DOHH2 (cell line): Measurements from ENCODE around the gene PPP1R3G.
"Not testable (repeated sequence)": the region's sequence is repeated elsewhere in the genome, so short reads cannot be mapped to it uniquely, and the experiment has no call there.

Experiments
- H3F3A ChIP-seq: fragments of 200-600 bp; sonication (generic), shearing (Covaris generic); 2 replicates; pipeline ENCODE4 v1.6.0; 2016; ENCODE audit warnings: antibody characterized with exemption, mild to moderate bottlenecking; ENCODE audit not compliant: control insufficient read depth, insufficient read depth
- H3K27ac ChIP-seq: fragments of 200-600 bp; sonication (generic); 2 replicates; pipeline ENCODE4 v1.5.1; 2014; ENCODE audit warnings: low read depth, mild to moderate bottlenecking, low read length, moderate library complexity
- H3K27me3 ChIP-seq: fragments of 200-600 bp; sonication (generic); 2 replicates; pipeline ENCODE4 v1.6.1; 2014; ENCODE audit warnings: mild to moderate bottlenecking, low read length, mixed read lengths; ENCODE audit not compliant: control insufficient read depth
- H3K36me3 ChIP-seq: fragments of 200-600 bp; sonication (generic); 2 replicates; pipeline ENCODE4 v1.6.1; 2014; ENCODE audit warnings: mild to moderate bottlenecking, low read length, moderate library complexity, mixed read lengths; ENCODE audit not compliant: control insufficient read depth
- H3K4me1 ChIP-seq: fragments of 200-600 bp; sonication (generic); 2 replicates; pipeline ENCODE4 v1.6.1; 2014; ENCODE audit warnings: mild to moderate bottlenecking, low read length, mixed read lengths; ENCODE audit not compliant: control insufficient read depth
- H3K4me2 ChIP-seq: fragments of 200-600 bp; sonication (generic); 2 replicates; pipeline ENCODE4 v1.6.0; 2014; ENCODE audit warnings: mild to moderate bottlenecking, low read length, moderate library complexity
- H3K4me3 ChIP-seq: fragments of 200-600 bp; sonication (generic); 2 replicates; pipeline ENCODE4 v1.5.1; 2014; ENCODE audit warnings: mild to moderate bottlenecking, low read length, mixed read lengths
- H3K79me2 ChIP-seq: fragments of 200-600 bp; sonication (generic); 2 replicates; pipeline ENCODE4 v1.6.1; 2014; ENCODE audit warnings: mild to moderate bottlenecking, low read length, mixed read lengths; ENCODE audit not compliant: control insufficient read depth
- H3K9me2 ChIP-seq: fragments of 200-600 bp; sonication (generic); replicated peaks from 2 replicates; pipeline ENCODE4 v1.6.1; 2014; ENCODE audit warnings: mild to moderate bottlenecking, low read length, mixed read lengths; ENCODE audit not compliant: control insufficient read depth
- H3K9me3 ChIP-seq: fragments of 200-600 bp; sonication (generic); 2 replicates; pipeline ENCODE4 v1.6.1; 2014; ENCODE audit warnings: antibody characterized with exemption, low read length, mixed read lengths; ENCODE audit not compliant: control insufficient read depth, insufficient read depth
- H4K20me1 ChIP-seq: fragments of 200-600 bp; sonication (generic); 2 replicates; pipeline ENCODE4 v1.6.0; 2014; ENCODE audit warnings: low read depth, mild to moderate bottlenecking, antibody characterized with exemption, low read length, moderate library complexity; ENCODE audit not compliant: control insufficient read depth, insufficient read depth
- EZH2phosphoT487 ChIP-seq: fragments of 200-600 bp; sonication (generic); IDR thresholded peaks from 2 replicates; pipeline ENCODE4 v1.6.1; 2017; ENCODE audit warnings: borderline replicate concordance, mild to moderate bottlenecking, antibody characterized with exemption, low read length, moderate library complexity, mixed read lengths
- TF ChIP-seq, protein P1 (sequence below): fragments of 200-600 bp; sonication (generic); IDR thresholded peaks from one replicate; pipeline ENCODE4 v1.5.1; 2014; ENCODE audit warnings: antibody characterized with exemption, mild to moderate bottlenecking, low read depth, low read length; ENCODE audit not compliant: poor library complexity, severe bottlenecking

PPP1R3G gene

DNA sequence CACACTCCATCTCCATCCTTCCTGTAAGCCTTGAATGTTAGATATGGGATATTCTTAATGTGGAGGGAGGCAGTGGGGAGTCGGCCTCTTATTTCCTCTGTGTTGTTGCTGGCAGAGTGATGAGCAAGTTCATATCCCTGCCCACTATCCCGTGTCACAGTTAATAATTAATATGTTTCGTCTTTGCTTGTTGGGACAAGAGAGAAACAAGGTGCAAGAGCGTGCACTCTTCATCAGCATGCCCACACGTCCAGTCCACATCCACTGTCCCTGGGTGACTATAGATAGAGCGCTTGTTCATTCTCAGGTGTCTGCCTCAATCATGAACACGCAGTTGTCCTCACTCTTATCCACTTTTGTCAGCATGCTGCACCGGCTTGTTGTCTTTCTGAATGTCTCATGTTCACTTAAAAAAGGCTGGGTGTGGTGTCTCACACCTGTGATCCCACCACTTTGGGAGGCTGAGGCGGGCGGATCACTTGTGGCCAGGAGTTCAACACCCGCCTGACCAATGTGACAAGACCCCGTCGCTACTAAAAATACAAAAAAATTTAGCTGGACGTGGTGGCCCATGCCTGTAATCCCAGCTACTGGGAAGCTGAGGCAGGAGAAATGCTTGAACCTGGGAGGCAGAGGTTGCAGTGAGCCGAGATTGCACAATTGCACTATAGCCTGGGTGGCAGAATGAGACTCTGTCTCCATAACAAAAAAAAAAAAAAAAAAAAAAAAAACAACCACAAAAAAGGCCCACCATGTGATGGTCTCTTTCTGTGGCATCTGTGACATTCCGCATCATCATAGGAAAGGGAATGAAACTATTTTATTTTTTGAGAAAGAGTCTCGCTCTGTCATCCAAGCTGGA, 34.2 kb downstream of the PPP1R3G start:
- Histone ChIP-seq H3K27me3 (no peaks in the 10 kb centered on the region), H3K4me3 (no peak overlapping the region), H3K4me2 (no peak overlapping the region), H3K9me3 (no peaks in the 10 kb centered on the region; the same call in 1 of the 2 replicates), H3K4me1 (no peaks in the 10 kb centered on the region), H3F3A (no peaks in the 10 kb centered on the region), H3K36me3 (no peaks in the 10 kb centered on the region), H3K27ac (no peak overlapping the region), H3K9me2 (no peaks in the 10 kb centered on the region), H3K79me2 (no peaks in the 10 kb centered on the region), H4K20me1 (no peaks in the 10 kb centered on the region)
- TF ChIP-seq EZH2phosphoT487 = no peak
- TF ChIP-seq, protein P1, sequence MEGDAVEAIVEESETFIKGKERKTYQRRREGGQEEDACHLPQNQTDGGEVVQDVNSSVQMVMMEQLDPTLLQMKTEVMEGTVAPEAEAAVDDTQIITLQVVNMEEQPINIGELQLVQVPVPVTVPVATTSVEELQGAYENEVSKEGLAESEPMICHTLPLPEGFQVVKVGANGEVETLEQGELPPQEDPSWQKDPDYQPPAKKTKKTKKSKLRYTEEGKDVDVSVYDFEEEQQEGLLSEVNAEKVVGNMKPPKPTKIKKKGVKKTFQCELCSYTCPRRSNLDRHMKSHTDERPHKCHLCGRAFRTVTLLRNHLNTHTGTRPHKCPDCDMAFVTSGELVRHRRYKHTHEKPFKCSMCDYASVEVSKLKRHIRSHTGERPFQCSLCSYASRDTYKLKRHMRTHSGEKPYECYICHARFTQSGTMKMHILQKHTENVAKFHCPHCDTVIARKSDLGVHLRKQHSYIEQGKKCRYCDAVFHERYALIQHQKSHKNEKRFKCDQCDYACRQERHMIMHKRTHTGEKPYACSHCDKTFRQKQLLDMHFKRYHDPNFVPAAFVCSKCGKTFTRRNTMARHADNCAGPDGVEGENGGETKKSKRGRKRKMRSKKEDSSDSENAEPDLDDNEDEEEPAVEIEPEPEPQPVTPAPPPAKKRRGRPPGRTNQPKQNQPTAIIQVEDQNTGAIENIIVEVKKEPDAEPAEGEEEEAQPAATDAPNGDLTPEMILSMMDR = no peak

DNA sequence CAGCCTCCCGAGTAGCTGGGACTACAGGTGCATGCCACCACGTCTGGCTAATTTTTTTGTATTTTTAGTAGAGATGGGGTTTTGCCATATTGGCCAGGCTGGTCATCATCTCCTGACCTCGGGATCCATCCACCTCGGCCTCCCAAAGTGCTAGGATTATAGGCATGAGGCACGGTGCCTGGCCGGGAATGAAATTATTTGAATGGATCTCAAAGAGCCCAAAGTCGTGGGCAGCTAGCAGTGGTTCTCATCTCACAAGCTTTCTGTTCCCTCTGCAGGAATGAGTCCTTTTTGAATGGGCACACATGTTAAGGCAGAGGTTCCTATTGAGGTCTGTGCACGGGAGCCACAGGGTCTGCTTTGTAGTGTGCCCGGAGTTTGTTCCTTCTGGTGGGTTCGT, 34.9 kb downstream of the PPP1R3G start:
- no peak overlapping the region for H3K27ac ChIP-seq
- no peaks in the 10 kb centered on the region for H4K20me1 ChIP-seq
- H3K27me3 ChIP-seq = no peaks in the 10 kb centered on the region
- no peaks in the 10 kb centered on the region for H3K9me2 ChIP-seq
- H3K9me3 ChIP-seq = no peaks in the 10 kb centered on the region; the same call in 1 of the 2 replicates
- H3K4me3 ChIP-seq = no peak overlapping the region
- TF ChIP-seq EZH2phosphoT487 = no peak
- TF ChIP-seq, protein P1 = no peak
- no peaks in the 10 kb centered on the region for H3K36me3 ChIP-seq
- no peaks in the 10 kb centered on the region for H3F3A ChIP-seq
- H3K4me1 ChIP-seq = no peaks in the 10 kb centered on the region
- no peaks in the 10 kb centered on the region for H3K79me2 ChIP-seq
- H3K4me2 ChIP-seq = no peak overlapping the region

DNA sequence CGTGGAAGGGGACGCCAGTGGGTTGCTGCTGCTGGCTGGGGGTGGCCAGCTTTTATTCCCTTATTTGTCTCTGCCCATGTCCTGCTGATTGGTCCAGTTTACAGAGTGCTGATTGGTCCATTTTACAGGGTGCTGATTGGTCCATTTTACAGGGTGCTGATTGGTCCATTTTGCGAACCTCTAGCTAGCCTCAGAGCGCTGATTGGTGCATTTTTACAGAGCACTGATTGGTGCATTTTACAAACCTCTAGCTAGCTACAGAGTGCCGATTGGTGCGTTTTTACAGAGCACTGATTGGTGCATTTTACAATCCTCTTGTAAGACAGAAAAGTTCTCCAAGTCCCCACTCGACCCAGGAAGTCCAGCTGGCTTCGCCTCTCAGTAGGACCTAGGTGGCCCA, 35.4 kb downstream of the PPP1R3G start:
- not testable (repeated sequence) for H3K27me3 ChIP-seq, H3K9me2 ChIP-seq, H4K20me1 ChIP-seq, H3K79me2 ChIP-seq, H3K4me2 ChIP-seq, H3K9me3 ChIP-seq, H3K4me3 ChIP-seq, H3K4me1 ChIP-seq, H3F3A ChIP-seq, H3K27ac ChIP-seq, H3K36me3 ChIP-seq

DNA sequence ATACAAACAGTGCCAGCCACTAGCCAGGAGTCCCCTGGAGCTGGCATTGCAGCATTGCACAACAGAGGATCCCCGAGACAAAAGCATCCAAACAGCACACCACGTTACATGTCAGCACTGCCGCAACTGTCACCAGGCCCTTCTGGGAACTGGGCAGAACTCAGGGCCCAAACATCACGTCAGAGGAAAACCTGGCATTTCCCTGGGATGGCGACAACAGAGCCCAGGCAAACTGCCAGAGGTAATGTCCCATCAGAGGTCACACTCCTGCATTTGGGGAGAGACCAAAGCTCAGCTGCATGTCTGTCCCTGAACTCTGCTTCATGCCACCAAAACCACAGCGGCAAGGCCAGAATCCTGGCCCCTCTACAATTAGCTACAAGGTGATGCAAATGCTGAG, 36.3 kb downstream of the PPP1R3G start:
- no peak overlapping the region for H3K4me2 ChIP-seq
- no peaks in the 10 kb centered on the region for H3K4me1 ChIP-seq
- no peaks in the 10 kb centered on the region for H3K27me3 ChIP-seq
- H3K27ac ChIP-seq = no peak overlapping the region
- TF ChIP-seq, protein P1 = no peak
- no peak for TF ChIP-seq EZH2phosphoT487
- H3K4me3 ChIP-seq = no peak overlapping the region
- no peaks in the 10 kb centered on the region; the same call in 1 of the 2 replicates for H3K9me3 ChIP-seq
- no peaks in the 10 kb centered on the region for H3K9me2 ChIP-seq
- H4K20me1 ChIP-seq = no peaks in the 10 kb centered on the region
- no peaks in the 10 kb centered on the region for H3K36me3 ChIP-seq
- no peaks in the 10 kb centered on the region for H3F3A ChIP-seq
- no peaks in the 10 kb centered on the region for H3K79me2 ChIP-seq
